AG09309 (cell line): ENCODE results near the gene DQX1.

ENCODE experiments used
- DNase-seq: peaks from one replicate; pipeline ENCODE4 v3.0.0-alpha.2; 2010; ENCODE audit warnings: low read depth
- H3K4me3 ChIP-seq: 2 replicates; pipeline ENCODE4 v1.5.1; 2011; ENCODE audit warnings: mild to moderate bottlenecking, low read depth, low read length, moderate library complexity; ENCODE audit not compliant: control insufficient read depth
- CTCF ChIP-seq: IDR thresholded peaks from 2 replicates; pipeline ENCODE4 v1.5.1; 2011; ENCODE audit warnings: mild to moderate bottlenecking, low read depth, low read length, inconsistent platforms; ENCODE audit not compliant: insufficient read depth, control insufficient read depth; ENCODE audit errors: missing control alignments

DQX1 gene

DNA sequence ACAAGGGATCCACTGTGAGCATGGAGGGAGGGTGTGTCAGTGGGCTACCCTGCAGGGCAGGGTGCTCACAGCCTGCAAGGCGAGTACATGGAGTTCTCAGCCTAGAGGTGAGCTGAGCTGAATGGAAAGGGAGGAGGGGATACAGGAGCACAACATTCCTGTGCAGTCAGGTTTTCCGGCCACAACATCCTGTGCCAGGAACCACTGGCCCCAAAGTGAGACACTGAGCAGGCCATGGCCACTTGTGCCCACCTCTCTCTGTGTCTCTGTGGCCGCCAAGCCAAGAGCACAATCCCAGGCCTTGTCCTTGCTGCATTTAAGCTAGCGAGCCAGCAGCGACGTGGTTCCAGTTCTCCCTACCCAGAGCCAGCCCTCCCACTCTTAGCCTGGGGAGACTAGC lies 34.6 kb upstream of the DQX1 start:
- no peak for DNase-seq
- H3K4me3 ChIP-seq = no peak overlapping the region
- no peak for TF ChIP-seq CTCF

DNA sequence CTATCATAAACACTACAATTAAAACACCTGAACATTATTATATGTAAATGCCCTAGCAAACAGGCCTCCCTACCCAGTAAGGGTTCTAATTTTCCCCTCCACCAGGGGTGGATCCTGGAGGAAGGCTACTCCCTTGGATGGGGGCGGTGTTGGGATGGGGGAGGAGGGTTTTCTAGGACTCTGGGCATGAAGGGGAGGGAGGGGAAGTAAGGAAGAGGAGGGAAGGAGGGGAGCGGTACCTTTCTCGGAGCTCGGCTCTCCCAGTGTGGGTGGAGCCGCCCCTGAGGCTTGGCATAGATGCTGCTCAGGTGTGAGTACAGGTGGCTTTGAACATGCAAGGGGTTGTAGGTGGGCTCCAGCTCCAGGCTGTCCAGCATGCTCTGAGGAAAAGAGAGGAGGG lies 33.9 kb upstream of the DQX1 start:
- no peak for DNase-seq
- no peak for TF ChIP-seq CTCF
- H3K4me3 ChIP-seq = no peak overlapping the region

DNA sequence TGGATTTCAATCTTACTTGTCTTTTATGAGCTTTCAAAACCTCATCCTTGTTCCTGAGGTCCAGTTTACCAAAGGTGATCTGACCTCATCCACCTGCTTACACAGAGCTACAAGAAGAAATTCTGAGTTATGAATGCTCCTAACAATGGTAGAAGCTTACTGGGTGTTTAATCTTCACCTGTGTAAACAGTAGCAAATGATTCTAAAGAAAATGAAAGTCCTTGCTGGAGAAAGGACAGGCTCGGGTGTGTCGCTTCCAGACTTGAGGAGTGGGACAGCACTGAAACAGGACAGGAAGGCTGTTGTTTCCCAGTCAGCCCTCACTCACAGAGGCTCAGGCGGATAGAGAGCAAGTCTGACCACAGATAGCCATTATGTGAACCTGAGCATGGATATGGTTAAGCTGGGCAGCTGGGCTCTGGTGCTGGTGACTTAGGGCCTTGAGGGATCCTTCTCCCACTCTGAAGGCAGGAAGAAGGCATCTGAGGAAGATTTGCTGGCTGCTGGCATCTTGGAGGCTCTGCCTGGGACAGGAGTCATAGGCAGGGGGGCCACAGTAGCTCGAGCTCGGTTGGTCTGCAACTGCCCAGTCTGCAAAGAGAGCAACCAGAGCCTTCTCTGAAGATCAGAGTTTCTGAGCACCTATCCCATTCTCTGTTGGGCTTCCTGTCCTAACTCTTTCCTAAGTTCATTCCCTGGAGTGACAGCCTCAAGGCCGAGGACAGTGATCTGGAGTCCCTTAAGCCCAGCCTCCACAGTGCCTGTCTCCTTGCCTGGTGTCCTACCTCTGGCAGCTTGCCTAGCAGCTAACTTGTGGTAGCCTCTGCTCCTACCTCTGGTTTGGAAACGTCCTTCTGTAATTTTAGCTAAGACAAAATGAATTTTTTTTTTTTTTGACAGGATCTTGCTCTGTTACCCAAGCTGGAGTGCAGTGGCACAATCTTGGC lies 32.5 kb upstream of the DQX1 start:
- no peak for DNase-seq
- no peak for TF ChIP-seq CTCF

DNA sequence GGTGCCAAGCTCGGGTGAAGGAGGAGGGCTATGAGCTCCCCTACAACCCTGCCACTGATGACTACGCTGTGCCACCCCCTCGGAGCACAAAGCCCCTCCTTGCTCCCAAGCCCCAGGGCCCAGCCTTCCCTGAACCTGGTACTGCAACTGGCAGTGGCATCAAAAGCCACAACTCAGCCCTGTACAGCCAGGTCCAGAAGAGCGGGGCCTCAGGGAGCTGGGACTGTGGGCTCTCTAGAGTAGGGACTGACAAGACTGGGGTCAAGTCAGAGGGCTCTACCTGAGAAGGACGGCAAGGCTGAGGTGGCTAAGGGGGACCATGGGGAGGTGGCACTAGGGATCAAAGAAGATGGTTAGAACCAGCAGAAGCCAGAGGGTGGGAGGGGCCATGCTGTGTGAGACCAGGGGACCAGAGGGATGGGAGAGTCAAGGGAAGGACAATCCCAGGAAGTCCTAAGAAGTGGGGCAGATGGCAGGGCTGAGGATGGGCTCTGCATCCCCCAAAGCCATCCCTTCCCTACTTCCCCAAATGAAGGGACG lies 30.9 kb upstream of the DQX1 start:
- TF ChIP-seq CTCF = no peak
- no peak overlapping the region for H3K4me3 ChIP-seq
- no peak for DNase-seq

More for the DNA sequence above, 32.5 kb upstream of the DQX1 start:
- no peak overlapping the region for H3K4me3 ChIP-seq

DNA sequence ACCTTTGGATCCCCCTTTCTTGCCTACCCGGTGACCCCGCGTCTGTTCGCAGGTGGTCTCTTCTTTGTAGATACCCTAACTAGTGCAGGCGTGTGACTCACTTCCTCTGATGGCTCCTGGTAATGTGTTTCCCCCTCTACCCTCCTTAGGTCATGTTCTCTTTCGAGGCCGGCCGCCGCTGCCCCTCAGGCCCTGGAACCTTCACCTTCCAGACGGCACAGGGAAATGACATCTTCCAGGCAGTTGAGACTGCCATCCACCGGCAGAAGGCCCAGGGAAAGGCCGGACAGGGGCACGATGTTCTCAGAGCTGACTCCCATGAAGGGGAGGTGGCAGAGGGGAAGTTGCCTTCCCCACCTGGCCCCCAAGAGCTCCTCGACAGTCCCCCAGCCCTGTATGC lies 30.1 kb upstream of the DQX1 start:
- no peak for DNase-seq
- H3K4me3 ChIP-seq = no peak overlapping the region
- TF ChIP-seq CTCF = no peak

DNA sequence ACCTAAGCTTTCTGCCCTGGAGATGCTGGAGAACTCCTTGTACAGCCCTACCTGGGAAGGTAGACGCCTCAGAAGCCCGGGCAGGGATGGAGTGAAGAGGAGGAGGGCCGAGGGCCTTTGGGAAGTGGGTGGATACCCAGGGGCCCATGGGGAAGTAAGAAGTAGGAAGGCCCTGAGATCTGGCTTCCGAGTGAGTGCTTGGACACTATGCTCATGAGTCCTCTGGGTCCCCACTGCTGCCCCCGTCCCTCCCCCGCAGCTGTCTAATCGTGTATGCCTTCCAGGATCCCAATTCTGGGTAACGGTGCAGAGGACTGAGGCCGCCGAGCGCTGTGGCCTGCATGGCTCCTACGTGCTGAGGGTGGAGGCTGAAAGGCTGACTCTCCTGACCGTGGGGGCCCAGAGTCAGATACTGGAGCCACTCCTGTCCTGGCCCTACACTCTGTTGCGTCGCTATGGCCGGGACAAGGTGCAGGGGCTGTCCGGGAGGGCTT lies 29.6 kb upstream of the DQX1 start:
- no peak for DNase-seq
- peak overlapping the region; percentile 94 for H3K4me3 ChIP-seq
- no peak for TF ChIP-seq CTCF
